HEK293 (cell line): ENCODE measurements around the gene PTPRK.

ENCODE experiments used
- CTCF ChIA-PET: fragments of 350-600 bp; formaldehyde crosslinking; extraction: SDS; loops from one replicate; lab custom pipeline; 2021; ENCODE audit warnings: antibody characterized with exemption; lab: Yijun Ruan, JAX
- POLR2A ChIA-PET: fragments of 300-600 bp; formaldehyde crosslinking; extraction: SDS; loops from one replicate; lab custom pipeline; 2020; ENCODE audit warnings: antibody characterized with exemption, inconsistent platforms; lab: Yijun Ruan, JAX
- H3K27ac ChIP-seq: fragments of 200-500 bp; sonication (Bioruptor generic); 2 replicates; pipeline ENCODE4 v1.5.1; 2014; ENCODE audit warnings: low read depth, low read length, control low read depth, inconsistent platforms; ENCODE audit errors: extremely low read depth
- H3K36me3 ChIP-seq, 2 experiments: fragments of 200-500 bp in 1 of 2; sonication (Bioruptor generic) in 1 of 2; 1 replicate in 1 of 2; 2 replicates in 1 of 2; pipeline ENCODE4 v1.5.1; 2014 to 2017; ENCODE audit warnings: inconsistent platforms in 2 of 2, low read length in 2 of 2; ENCODE audit not compliant: control insufficient read depth in 2 of 2, insufficient read depth in 1 of 2
- H3K4me1 ChIP-seq: fragments of 200-500 bp; sonication (Bioruptor generic); 2 replicates; pipeline ENCODE4 v1.5.1; 2014; ENCODE audit warnings: mild to moderate bottlenecking, low read length, inconsistent platforms; ENCODE audit not compliant: control insufficient read depth, insufficient read depth
- H3K4me3 ChIP-seq: 2 replicates; pipeline ENCODE4 v1.5.1; 2011; ENCODE audit warnings: low read depth, mild to moderate bottlenecking, control low read depth, low read length, moderate library complexity
- H3K9me3 ChIP-seq: fragments of 200-500 bp; sonication (Bioruptor generic); 2 replicates; pipeline ENCODE4 v1.5.1; 2014; ENCODE audit warnings: low read depth, low read length, inconsistent platforms; ENCODE audit not compliant: control insufficient read depth, insufficient read depth
- CTCF ChIP-seq: fragments of 450-650 bp; formaldehyde crosslinking; IDR thresholded peaks from 2 replicates; pipeline ENCODE4 v1.5.1; 2016; ENCODE audit warnings: missing biosample characterization, missing genetic modification characterization
- GLIS2 ChIP-seq: fragments of 450-650 bp; formaldehyde crosslinking; IDR thresholded peaks from 2 replicates; pipeline ENCODE4 v1.5.1; 2016; ENCODE audit warnings: missing biosample characterization, missing genetic modification characterization
- IKZF3 ChIP-seq: fragments of 450-650 bp; IDR thresholded peaks from 2 replicates; pipeline ENCODE4 v1.5.0; 2018; ENCODE audit warnings: missing biosample characterization, mild to moderate bottlenecking, missing genetic modification characterization, moderate library complexity
- OSR2 ChIP-seq: fragments of 450-650 bp; formaldehyde crosslinking; IDR thresholded peaks from 2 replicates; pipeline ENCODE4 v1.5.1; 2016; ENCODE audit warnings: missing biosample characterization, missing genetic modification characterization
- OVOL3 ChIP-seq: fragments of 450-650 bp; formaldehyde crosslinking; IDR thresholded peaks from 2 replicates; pipeline ENCODE4 v1.5.1; 2016; ENCODE audit warnings: missing biosample characterization, missing genetic modification characterization
- PRDM1 ChIP-seq: fragments of 450-650 bp; formaldehyde crosslinking; IDR thresholded peaks from 2 replicates; pipeline ENCODE4; 2016; ENCODE audit warnings: missing biosample characterization, missing genetic modification characterization
- PRDM10 ChIP-seq: fragments of 450-650 bp; formaldehyde crosslinking; IDR thresholded peaks from 2 replicates; pipeline ENCODE4 v1.5.1; 2016; ENCODE audit warnings: missing biosample characterization, missing genetic modification characterization
- PRDM6 ChIP-seq: fragments of 450-650 bp; formaldehyde crosslinking; IDR thresholded peaks from 2 replicates; pipeline ENCODE4 v1.5.1; 2017; ENCODE audit warnings: missing biosample characterization, missing genetic modification characterization
- SCRT2 ChIP-seq: fragments of 450-650 bp; formaldehyde crosslinking; IDR thresholded peaks from 2 replicates; pipeline ENCODE4 v1.5.1; 2016; ENCODE audit warnings: missing biosample characterization, missing genetic modification characterization
- ZBTB17 ChIP-seq: fragments of 450-650 bp; formaldehyde crosslinking; IDR thresholded peaks from 2 replicates; pipeline ENCODE4 v1.5.1; 2016; ENCODE audit warnings: missing biosample characterization, missing genetic modification characterization
- ZEB2 ChIP-seq: fragments of 450-650 bp; formaldehyde crosslinking; IDR thresholded peaks from 2 replicates; pipeline ENCODE4 v1.5.1; 2016; ENCODE audit warnings: missing biosample characterization, missing genetic modification characterization
- ZNF10 ChIP-seq: fragments of 450-650 bp; formaldehyde crosslinking; IDR thresholded peaks from 2 replicates; pipeline ENCODE4 v1.5.1; 2017; ENCODE audit warnings: missing biosample characterization, missing genetic modification characterization
- ZNF157 ChIP-seq: fragments of 450-650 bp; formaldehyde crosslinking; IDR thresholded peaks from 2 replicates; pipeline ENCODE4 v1.5.1; 2016; ENCODE audit warnings: missing biosample characterization, missing genetic modification characterization
- ZNF175 ChIP-seq: fragments of 450-650 bp; formaldehyde crosslinking; IDR thresholded peaks from 2 replicates; pipeline ENCODE4 v1.5.1; 2016; ENCODE audit warnings: missing biosample characterization, missing genetic modification characterization
- ZNF18 ChIP-seq: fragments of 450-650 bp; formaldehyde crosslinking; IDR thresholded peaks from 2 replicates; pipeline ENCODE4 v1.5.1; 2016; ENCODE audit warnings: missing biosample characterization, missing genetic modification characterization
- ZNF23 ChIP-seq: fragments of 450-650 bp; formaldehyde crosslinking; IDR thresholded peaks from 2 replicates; pipeline ENCODE4 v1.5.1; 2016; ENCODE audit warnings: missing biosample characterization, missing genetic modification characterization, borderline replicate concordance
- ZNF266 ChIP-seq: fragments of 450-650 bp; formaldehyde crosslinking; IDR thresholded peaks from 2 replicates; pipeline ENCODE4 v1.5.1; 2016; ENCODE audit warnings: missing biosample characterization, missing genetic modification characterization, low read depth
- ZNF280D ChIP-seq: fragments of 450-650 bp; formaldehyde crosslinking; IDR thresholded peaks from 2 replicates; pipeline ENCODE4 v1.5.1; 2016; ENCODE audit warnings: missing biosample characterization, missing genetic modification characterization
- ZNF335 ChIP-seq: fragments of 450-650 bp; formaldehyde crosslinking; conservative IDR thresholded peaks from 2 replicates; pipeline ENCODE4 v1.5.1; 2016; ENCODE audit warnings: missing biosample characterization, missing genetic modification characterization
- ZNF423 ChIP-seq: fragments of 450-650 bp; formaldehyde crosslinking; IDR thresholded peaks from 2 replicates; pipeline ENCODE4 v1.5.1; 2016; ENCODE audit warnings: missing biosample characterization, missing genetic modification characterization
- ZNF501 ChIP-seq: fragments of 450-650 bp; formaldehyde crosslinking; IDR thresholded peaks from 2 replicates; pipeline ENCODE4 v1.5.1; 2016; ENCODE audit warnings: missing biosample characterization, missing genetic modification characterization
- ZNF585B ChIP-seq: fragments of 450-650 bp; formaldehyde crosslinking; IDR thresholded peaks from 2 replicates; pipeline ENCODE4 v1.5.1; 2016; ENCODE audit warnings: missing biosample characterization, missing genetic modification characterization
- ZNF621 ChIP-seq: fragments of 450-650 bp; formaldehyde crosslinking; IDR thresholded peaks from 2 replicates; pipeline ENCODE4 v1.5.1; 2017; ENCODE audit warnings: missing biosample characterization, missing genetic modification characterization

The PTPRK gene

GRCh38 chr6:128521282-128521632 lies 858 bp upstream of the PTPRK start:
- Histone ChIP-seq H3K4me1 (peaks cover 21% of the 10 kb centered on the region), H3K27ac (peak overlapping the region; percentile 91; the same call in 1 of the 2 replicates), H3K9me3 (no peaks in the 10 kb centered on the region)
- POLR2A ChIA-PET = interaction anchor here (2.4 kb wide), 1 partner anchor 10 kb away, joined by 11 read pairs; no protein-coding TSS in a partner anchor
- CTCF ChIA-PET = interaction anchor here (0.6 to 1.7 kb wide), 4 partner anchors 12 to 1694 kb away, joined by 3 to 7 read pairs (median 4); no protein-coding TSS in a partner anchor
- TF ChIP-seq ZNF501 (tag by site-specific recombination) (no peak), ZEB2 (tag by site-specific recombination) (0 out of 2 replicates have a peak, but pooled peaks have one; percentile 0), PRDM6 (tag by site-specific recombination) (peak; percentile 90), ZNF280D (tag by site-specific recombination) (no peak), SCRT2 (tag by site-specific recombination) (0 out of 2 replicates have a peak, but pooled peaks have one; percentile 2), OSR2 (peak; percentile 53; the same call in 1 of the 2 replicates), ZNF335 (tag by site-specific recombination) (peak; percentile 13; the same call in 1 of the 2 replicates), ZNF157 (tag by site-specific recombination) (no peak)
- TF ChIP-seq, all 188 proteins: peak for 5
- Histone ChIP-seq H3K4me3 (peak overlapping the region; percentile 76), H3K36me3 (no peaks in the 10 kb centered on the region)

GRCh38 chr6:128519931-128520435 lies 416 bp downstream of the PTPRK start:
- Histone ChIP-seq H3K27ac (peak overlapping the region; percentile 91), H3K4me1 (peaks cover 28% of the 10 kb centered on the region), H3K9me3 (no peaks in the 10 kb centered on the region), H3K4me3 (peak overlapping the region; percentile 76), H3K36me3 (no peaks in the 10 kb centered on the region)
- CTCF ChIA-PET = interaction anchor here (0.5 to 1.3 kb wide), 9 partner anchors 18 to 502 kb away, joined by 3 to 8 read pairs (median 3); no protein-coding TSS in a partner anchor
- POLR2A ChIA-PET = interaction anchor here (0.8 to 2.4 kb wide), 7 partner anchors 8 to 150 kb away, joined by 3 to 11 read pairs (median 3); no protein-coding TSS in a partner anchor
- no peak; the same call in 1 of the 2 replicates for TF ChIP-seq ZNF423 (tag by site-specific recombination)
- TF ChIP-seq ZBTB17 (tag by site-specific recombination) = peak; percentile 62
- TF ChIP-seq OVOL3 (tag by site-specific recombination) = no peak
- peak; percentile 74 for TF ChIP-seq PRDM10 (tag by site-specific recombination)
- no peak for TF ChIP-seq ZNF585B (tag by site-specific recombination)
- TF ChIP-seq ZNF175 (tag by site-specific recombination) = no peak
- TF ChIP-seq GLIS2 (tag by site-specific recombination) = peak; percentile 85
- peak; percentile 13; the same call in 1 of the 2 replicates for TF ChIP-seq IKZF3 (tag by site-specific recombination)
- no peak for TF ChIP-seq ZNF18 (tag by site-specific recombination)
- no peak for TF ChIP-seq ZNF266 (tag by site-specific recombination)
- TF ChIP-seq PRDM1 = no peak
- TF ChIP-seq CTCF (tag by site-specific recombination) = peak; percentile 80
- no peak for TF ChIP-seq ZNF621
- TF ChIP-seq ZNF10 (tag by site-specific recombination) = no peak
- no peak for TF ChIP-seq ZNF23 (tag by site-specific recombination)
